HCT116 (cell line): ENCODE data around the gene NPHS1. TPM values are rescaled to one million over a fixed set of nuclear protein-coding genes. Genes with fewer than 3 reads are reported as not detected.
A peak's percentile ranks its signal among the peaks of the same experiment; 100 is the strongest.

Experiments
- ATAC-seq: fragments of 200-7000 bp; cut with Tn5 transposase; 2 replicates; pipeline ENCODE4 v1.9.1; 2020; ENCODE audit warnings: mild to moderate bottlenecking, moderate library complexity
- BruUV-seq: library from RNA; stranded (reverse); fragments of 400-500 nt; replicated peaks from 2 replicates; lab custom pipeline; 2021; lab: Mats Ljungman, UMichigan
- CTCF ChIA-PET: fragments of 300-600 bp; sonication (Branson Sonifier 250); formaldehyde crosslinking; loops from one replicate; lab custom pipeline; 2021; ENCODE audit warnings: antibody characterized with exemption; lab: Charles Lee
- POLR2A ChIA-PET: fragments of 300-600, 350-600 bp; sonication (Branson Sonifier 250); formaldehyde crosslinking; loops from one replicate; lab custom pipeline; 2021; ENCODE audit warnings: antibody characterized with exemption; lab: Charles Lee
- RAD21 ChIA-PET, 2 experiments: fragments of 300-600 bp; sonication (Branson Sonifier 250); formaldehyde crosslinking; loops; one replicate each; lab custom pipeline; 2023; ENCODE audit warnings: low total read pairs in 2 of 2; ENCODE audit not compliant: uncharacterized antibody in 2 of 2, unreplicated experiment in 2 of 2, low non-redundant PET in 1 of 2; lab: Charles Lee
- DNase-seq: peaks from one replicate; pipeline ENCODE4 v3.0.0-alpha.2; 2010; ENCODE audit warnings: low read depth, low spot score
- H2AFZ ChIP-seq: fragments of 200-600 bp; shearing (Covaris generic), sonication (generic); 2 replicates; pipeline ENCODE4 v1.6.1; 2017; ENCODE audit warnings: low read depth, mixed run types, mixed read lengths, antibody characterized with exemption, low read length; ENCODE audit not compliant: poor library complexity, severe bottlenecking
- H3K27ac ChIP-seq: 2 replicates; pipeline ENCODE4 v1.5.1; 2012; ENCODE audit warnings: low read depth, low read length
- H3K27me3 ChIP-seq: fragments of 200-600 bp; sonication (generic); 2 replicates; pipeline ENCODE4 v1.6.1; 2016; ENCODE audit warnings: mixed run types, low read length, mixed read lengths; ENCODE audit not compliant: insufficient read depth
- H3K36me3 ChIP-seq, 2 experiments: fragments of 200-500 bp in 1 of 2; fragments of 200-600 bp in 1 of 2; sonication (Bioruptor generic) in 1 of 2; sonication (generic) in 1 of 2; 2 replicates each; pipeline versions ENCODE4 v1.5.1 to v1.6.1; 2014 to 2016; ENCODE audit warnings: low read length in 2 of 2, inconsistent platforms in 1 of 2, mixed read lengths in 1 of 2, mixed run types in 1 of 2; ENCODE audit not compliant: insufficient read depth in 2 of 2, control insufficient read depth in 1 of 2
- H3K4me1 ChIP-seq, 2 experiments: fragments of 200-600 bp in 1 of 2; sonication (generic) in 1 of 2; 2 replicates each; pipeline versions ENCODE4 v1.5.1 to v1.6.1; 2012 to 2017; ENCODE audit warnings: low read length in 2 of 2, inconsistent platforms in 1 of 2, mild to moderate bottlenecking in 1 of 2, mixed read lengths in 1 of 2, mixed run types in 1 of 2, moderate library complexity in 1 of 2; ENCODE audit not compliant: insufficient read depth in 2 of 2, control insufficient read depth in 1 of 2
- H3K4me2 ChIP-seq: fragments of 200-600 bp; sonication (generic); 2 replicates; pipeline ENCODE4 v1.6.1; 2017; ENCODE audit warnings: mixed run types, low read length, mixed read lengths
- H3K4me3 ChIP-seq, 2 experiments: fragments of 200-600 bp in 1 of 2; sonication (generic) in 1 of 2; replicated peaks in 1 of 2; 2 replicates each; pipeline ENCODE4 v1.5.1; 2011 to 2016; ENCODE audit warnings: low read length in 2 of 2, control low read depth in 1 of 2, low read depth in 1 of 2, mild to moderate bottlenecking in 1 of 2, mixed read lengths in 1 of 2, mixed run types in 1 of 2
- H3K79me2 ChIP-seq: fragments of 200-600 bp; sonication (generic); 2 replicates; pipeline ENCODE4 v1.6.1; 2017; ENCODE audit warnings: mild to moderate bottlenecking, mixed run types, low read length, moderate library complexity, mixed read lengths; ENCODE audit not compliant: insufficient read depth
- H3K9ac ChIP-seq: fragments of 200-600 bp; sonication (generic); 2 replicates; pipeline ENCODE4 v1.6.1; 2016; ENCODE audit warnings: low read length, mixed read lengths
- H3K9me2 ChIP-seq: fragments of 200-600 bp; sonication (generic), shearing (Covaris generic); 2 replicates; pipeline ENCODE4 v1.6.1; 2017; ENCODE audit warnings: mixed run types, mild to moderate bottlenecking, moderate library complexity; ENCODE audit not compliant: insufficient read depth
- H3K9me3 ChIP-seq, 2 experiments: fragments of 200-500 bp in 1 of 2; fragments of 200-600 bp in 1 of 2; sonication (Bioruptor generic) in 1 of 2; sonication (generic) in 1 of 2; 2 replicates each; pipeline ENCODE4 v1.6.1; 2014 to 2017; ENCODE audit warnings: low read length in 2 of 2, mixed read lengths in 2 of 2, inconsistent platforms in 1 of 2, low read depth in 1 of 2, mild to moderate bottlenecking in 1 of 2, mixed run types in 1 of 2, moderate library complexity in 1 of 2; ENCODE audit not compliant: control insufficient read depth in 1 of 2, insufficient read depth in 1 of 2
- H4K20me1 ChIP-seq: fragments of 200-600 bp; sonication (generic), shearing (Covaris generic); 2 replicates; pipeline ENCODE4 v1.6.1; 2017; ENCODE audit warnings: mixed run types, mild to moderate bottlenecking, moderate library complexity; ENCODE audit not compliant: insufficient read depth
- CBX3 ChIP-seq: IDR thresholded peaks from 2 replicates; pipeline ENCODE4 v1.6.1; 2012; ENCODE audit warnings: low read depth
- EZH2phosphoT487 ChIP-seq: fragments of 200-600 bp; IDR thresholded peaks from 2 replicates; pipeline ENCODE4 v1.6.1; 2018; ENCODE audit warnings: antibody characterized with exemption, borderline replicate concordance
- JUND ChIP-seq: IDR thresholded peaks from 2 replicates; pipeline ENCODE4 v1.6.1; 2012
- MAX ChIP-seq: IDR thresholded peaks from 2 replicates; pipeline ENCODE4 v1.6.1; 2012
- POLR2AphosphoS5 ChIP-seq: IDR thresholded peaks from 2 replicates; pipeline ENCODE4 v1.6.1; 2011; ENCODE audit warnings: mild to moderate bottlenecking, low read depth, low read length, moderate library complexity
- SIN3A ChIP-seq: IDR thresholded peaks from 2 replicates; pipeline ENCODE4 v1.6.1; 2012; ENCODE audit warnings: low read depth
- SRF ChIP-seq: IDR thresholded peaks from 2 replicates; pipeline ENCODE4 v1.6.1; 2012; ENCODE audit warnings: low read depth
- TCF7L2 ChIP-seq: IDR thresholded peaks from 2 replicates; pipeline ENCODE4 v1.7.0; 2011; ENCODE audit warnings: borderline replicate concordance, inconsistent platforms; ENCODE audit not compliant: insufficient read depth, insufficient read length; ENCODE audit errors: extremely low read depth
- intact Hi-C: fragments of 100-400 bp; cut with micrococcal nuclease; formaldehyde crosslinking; loops from 2 replicates; pipeline ENCODE4 v1.10.0; 2022
- total RNA-seq: library from RNA; stranded (reverse); gene quantifications from one replicate; pipeline ENCODE4 v1.2.1, GENCODE V29; 2021; ENCODE audit not compliant: unreplicated experiment
- TF ChIP-seq, protein P1 (sequence below): IDR thresholded peaks from 2 replicates; pipeline ENCODE4 v1.6.1; 2012; ENCODE audit warnings: low read depth

NPHS1 gene
- total RNA-seq, 1 experiment from 2014 or later = 0.57 TPM

DNA sequence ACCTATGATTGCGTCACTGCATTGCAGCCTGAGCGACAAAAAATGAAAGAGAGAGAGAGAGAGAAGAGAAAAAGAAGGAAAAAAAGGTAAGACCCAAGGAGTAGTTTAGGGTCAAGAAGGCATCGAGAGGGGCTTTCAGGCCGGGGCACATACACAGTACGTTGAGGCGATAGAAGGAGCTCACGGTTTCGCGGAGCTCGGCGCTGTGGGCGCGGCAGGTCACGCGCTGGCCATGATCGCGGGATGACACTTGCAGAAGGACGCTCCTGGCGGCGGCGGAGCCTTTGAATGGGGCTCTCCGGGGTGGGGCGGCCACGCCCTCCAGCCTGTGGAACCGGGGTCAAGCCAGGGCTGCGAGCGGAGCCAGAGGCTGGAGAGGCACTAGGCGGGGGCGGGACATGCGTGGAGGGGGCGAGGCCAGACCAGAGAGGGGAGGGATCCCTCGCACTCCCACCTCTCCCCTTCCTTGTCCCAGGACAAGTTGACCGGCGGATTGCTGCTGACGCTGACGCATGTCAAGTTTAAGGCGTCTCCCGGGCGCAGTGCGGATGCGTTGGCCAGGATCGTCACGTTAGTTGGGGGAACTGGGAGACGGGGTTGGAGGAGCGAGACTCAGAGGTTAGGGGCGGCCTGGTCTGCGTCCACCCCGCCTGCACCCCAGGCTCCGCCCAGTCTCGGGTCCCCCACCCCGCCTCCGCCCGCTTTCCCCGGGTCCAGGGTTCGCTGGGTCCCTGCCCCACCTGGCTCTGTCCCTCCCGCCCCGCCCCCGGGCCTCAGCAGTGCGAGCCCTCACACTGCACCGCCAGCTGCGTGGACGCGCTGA lies 6.9 kb downstream of the NPHS1 start:
- ATAC-seq = peak; percentile 71
- H3K4me3 ChIP-seq = peak overlapping the region; percentile 47 to 61

GRCh38 chr19:35844482-35845214 lies 7.7 kb downstream of the NPHS1 start:
- H3K79me2 ChIP-seq = no peaks in the 10 kb centered on the region
- no peaks in the 10 kb centered on the region for H4K20me1 ChIP-seq
- H3K27ac ChIP-seq = no peak overlapping the region
- DNase-seq (no peak), ATAC-seq (no peak)
- peaks cover 17 to 35% of the 10 kb centered on the region in 2 experiments; a peak in 3 of 4 replicates for H3K4me1 ChIP-seq
- POLR2A ChIA-PET = interaction anchor here (1.0 kb wide), 1 partner anchor 17 kb away, joined by 4 read pairs; no protein-coding TSS in a partner anchor
- peak overlapping the region; percentile 47 to 61 for H3K4me3 ChIP-seq
- CTCF ChIA-PET = no interaction called here
- H3K9ac ChIP-seq = peak overlapping the region; percentile 36; the same call in 1 of the 2 replicates
- TF ChIP-seq, protein P1, sequence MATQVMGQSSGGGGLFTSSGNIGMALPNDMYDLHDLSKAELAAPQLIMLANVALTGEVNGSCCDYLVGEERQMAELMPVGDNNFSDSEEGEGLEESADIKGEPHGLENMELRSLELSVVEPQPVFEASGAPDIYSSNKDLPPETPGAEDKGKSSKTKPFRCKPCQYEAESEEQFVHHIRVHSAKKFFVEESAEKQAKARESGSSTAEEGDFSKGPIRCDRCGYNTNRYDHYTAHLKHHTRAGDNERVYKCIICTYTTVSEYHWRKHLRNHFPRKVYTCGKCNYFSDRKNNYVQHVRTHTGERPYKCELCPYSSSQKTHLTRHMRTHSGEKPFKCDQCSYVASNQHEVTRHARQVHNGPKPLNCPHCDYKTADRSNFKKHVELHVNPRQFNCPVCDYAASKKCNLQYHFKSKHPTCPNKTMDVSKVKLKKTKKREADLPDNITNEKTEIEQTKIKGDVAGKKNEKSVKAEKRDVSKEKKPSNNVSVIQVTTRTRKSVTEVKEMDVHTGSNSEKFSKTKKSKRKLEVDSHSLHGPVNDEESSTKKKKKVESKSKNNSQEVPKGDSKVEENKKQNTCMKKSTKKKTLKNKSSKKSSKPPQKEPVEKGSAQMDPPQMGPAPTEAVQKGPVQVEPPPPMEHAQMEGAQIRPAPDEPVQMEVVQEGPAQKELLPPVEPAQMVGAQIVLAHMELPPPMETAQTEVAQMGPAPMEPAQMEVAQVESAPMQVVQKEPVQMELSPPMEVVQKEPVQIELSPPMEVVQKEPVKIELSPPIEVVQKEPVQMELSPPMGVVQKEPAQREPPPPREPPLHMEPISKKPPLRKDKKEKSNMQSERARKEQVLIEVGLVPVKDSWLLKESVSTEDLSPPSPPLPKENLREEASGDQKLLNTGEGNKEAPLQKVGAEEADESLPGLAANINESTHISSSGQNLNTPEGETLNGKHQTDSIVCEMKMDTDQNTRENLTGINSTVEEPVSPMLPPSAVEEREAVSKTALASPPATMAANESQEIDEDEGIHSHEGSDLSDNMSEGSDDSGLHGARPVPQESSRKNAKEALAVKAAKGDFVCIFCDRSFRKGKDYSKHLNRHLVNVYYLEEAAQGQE = no peak
- no peak for TF ChIP-seq EZH2phosphoT487
- no peak for TF ChIP-seq MAX
- TF ChIP-seq CBX3 = 0 out of 2 replicates have a peak, but pooled peaks have one; percentile 19
- no peak for TF ChIP-seq JUND
- TF ChIP-seq TCF7L2 = no peak
- no peak for TF ChIP-seq SRF
- TF ChIP-seq SIN3A = no peak
- no peaks in the 10 kb centered on the region for H3K9me2 ChIP-seq
- H2AFZ ChIP-seq = no peak overlapping the region
- H3K9me3 ChIP-seq = no peaks in the 10 kb centered on the region
- no TSS peak for BruUV-seq
- no peaks in the 10 kb centered on the region for H3K27me3 ChIP-seq
- intact Hi-C loops = no loop called here
- peak overlapping the region; percentile 98 for H3K4me2 ChIP-seq
- H3K36me3 ChIP-seq = no peaks in the 10 kb centered on the region
- RAD21 ChIA-PET = interaction anchor here in 1 of 2 experiments (0.7 kb wide), 1 partner anchor 94 kb away, joined by 5 read pairs; no protein-coding TSS in a partner anchor

More for the DNA sequence above, 6.9 kb downstream of the NPHS1 start:
- Histone ChIP-seq H3K27me3 (no peaks in the 10 kb centered on the region), H3K79me2 (no peaks in the 10 kb centered on the region), H3K9me2 (no peaks in the 10 kb centered on the region), H4K20me1 (no peaks in the 10 kb centered on the region), H3K4me2 (peak overlapping the region; percentile 98), H3K9ac (peak overlapping the region; percentile 36)
- ChIA-PET POLR2A (no interaction called here), RAD21 (interaction anchor here (0.6 to 0.7 kb wide), 4 partner anchors 9 to 95 kb away, joined by 3 to 6 read pairs (median 4); no protein-coding TSS in a partner anchor), CTCF (interaction anchor here (0.7 kb wide), 1 partner anchor 168 kb away, joined by 4 read pairs; the partner anchor contains the start of gene ALKBH6)
- TF ChIP-seq POLR2AphosphoS5 = peak; percentile 23; the same call in 1 of the 2 replicates
- TF ChIP-seq CBX3 = 0 out of 2 replicates have a peak, but pooled peaks have one; percentile 1
- TF ChIP-seq JUND = no peak
- peak; percentile 91 for TF ChIP-seq TCF7L2
- TF ChIP-seq, all 23 proteins: peak for 3
- Histone ChIP-seq H3K4me1 (peaks cover 17 to 35% of the 10 kb centered on the region in 2 experiments; a peak in 3 of 4 replicates), H3K27ac (no peak overlapping the region; the same call in 1 of the 2 replicates), H3K36me3 (no peaks in the 10 kb centered on the region), H3K9me3 (no peaks in the 10 kb centered on the region), H2AFZ (peak overlapping the region; percentile 78)
- peak; percentile 22 for DNase-seq
- no TSS peak for BruUV-seq
- intact Hi-C loops = no loop called here
